NCI-H446 treated with DMSO at 0.1 percent for 48 hours (cell line): ENCODE data around the gene ZNF77.
"Not testable (repeated sequence)": the region's sequence is repeated elsewhere in the genome, so short reads cannot be mapped to it uniquely, and the experiment has no call there.

Experiments
- DNase-seq: peaks from one replicate; lab custom pipeline; 2025; lab: John Stamatoyannopoulos, UW

The ZNF77 gene

GRCh38 chr19:2970201-2970835 is 25.5 kb upstream of the ZNF77 start:
- peak; percentile 26 for DNase-seq

GRCh38 chr19:2969104-2969504 is 24.3 kb upstream of the ZNF77 start:
- peak; percentile 98 for DNase-seq

- DNase-seq, result no peak
Observed at GRCh38 chr19:2967972-2968371, 23.2 kb upstream of the ZNF77 start.

DNA sequence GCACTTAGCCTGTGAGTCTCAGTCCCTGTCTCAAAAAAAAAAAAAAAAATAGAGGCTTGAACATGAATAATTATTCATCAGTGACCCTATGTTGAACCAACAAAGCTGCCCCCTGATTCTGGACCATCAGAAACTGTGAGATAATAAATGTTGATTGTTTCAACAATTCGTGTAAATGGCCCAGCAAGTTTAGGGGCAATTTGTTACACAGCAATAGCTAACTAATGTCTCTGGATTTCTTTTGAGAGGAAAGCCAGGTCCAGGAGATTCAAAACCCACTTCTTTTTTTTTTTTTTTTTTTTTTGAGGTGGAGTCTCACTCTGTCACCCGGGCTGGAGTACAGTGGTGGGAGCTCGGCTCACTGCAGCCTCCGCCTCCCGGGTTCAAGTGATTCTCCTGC is 20.1 kb upstream of the ZNF77 start:
- no peak for DNase-seq

GRCh38 chr19:2963631-2964030 is 18.9 kb upstream of the ZNF77 start:
- not testable (repeated sequence) for DNase-seq

DNA sequence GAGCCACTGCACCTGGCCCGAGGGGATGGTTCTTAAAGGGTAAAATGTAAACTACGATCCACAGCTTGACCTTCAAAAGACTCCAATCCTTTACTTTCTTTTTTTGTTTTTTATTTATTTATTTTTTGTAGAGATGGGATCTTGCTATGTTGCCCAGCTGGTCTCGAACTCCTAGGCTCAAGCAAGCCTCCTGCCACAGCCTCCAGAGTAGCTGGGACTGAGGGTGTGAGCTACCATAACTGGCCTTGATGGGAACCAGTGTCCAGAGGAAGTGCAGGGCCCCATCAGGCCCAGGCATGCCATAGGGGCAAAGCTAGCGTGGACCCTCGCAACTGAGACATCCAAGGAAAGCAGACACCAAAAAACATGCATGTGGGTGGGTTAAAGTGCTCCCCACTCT is 18.4 kb upstream of the ZNF77 start:
- no peak for DNase-seq

DNA sequence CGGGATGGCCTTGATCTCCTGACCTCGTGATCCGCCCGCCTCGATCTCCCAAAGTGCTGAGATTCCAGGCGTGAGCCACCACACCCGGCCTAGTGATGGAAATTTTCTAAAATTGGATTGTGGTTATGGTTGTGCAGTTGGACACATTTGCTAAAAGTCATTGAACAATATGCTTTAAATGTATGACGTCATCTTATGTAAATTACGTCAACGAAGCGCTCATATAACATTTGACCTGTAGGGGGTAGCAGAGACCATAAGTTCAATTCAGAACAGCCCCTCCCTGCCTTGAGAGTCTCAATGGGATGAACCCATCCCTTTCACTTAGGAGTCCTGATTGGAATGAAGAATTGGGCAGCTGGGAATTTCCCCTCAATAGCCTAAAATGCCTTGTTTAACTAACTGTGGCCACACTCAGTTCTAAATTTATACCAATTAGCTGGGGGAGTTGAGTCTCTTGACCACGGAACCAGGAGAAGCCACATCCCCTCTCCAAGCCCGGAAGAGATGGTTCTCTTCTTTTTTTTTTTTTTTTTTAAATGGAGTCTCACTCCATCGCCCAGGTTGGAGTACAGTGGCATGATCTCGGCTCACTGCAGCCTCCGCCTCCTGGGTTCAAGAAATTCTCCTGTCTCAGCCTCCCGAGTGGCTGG is 17.4 kb upstream of the ZNF77 start:
- DNase-seq, result peak; percentile 50

DNA sequence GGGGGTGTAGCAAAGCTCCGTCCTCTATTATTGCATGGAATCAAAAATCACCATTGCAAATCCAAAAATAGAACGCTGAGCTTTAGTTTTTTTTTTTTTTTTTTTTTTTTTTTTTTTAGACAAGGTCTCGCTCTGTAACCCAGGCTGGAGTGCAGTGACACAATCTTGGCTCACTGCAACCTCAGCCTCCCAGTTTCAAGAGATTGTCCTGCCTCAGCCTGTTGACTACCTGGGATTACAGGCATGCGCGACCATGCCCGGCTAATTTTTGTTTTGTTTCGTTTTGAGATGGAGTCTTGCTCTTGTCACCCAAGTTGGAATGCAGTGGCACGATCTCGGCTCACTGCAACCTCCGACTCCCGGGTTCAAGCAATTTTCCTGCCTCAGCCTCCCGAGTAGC is 15.3 kb upstream of the ZNF77 start:
- DNase-seq, result no peak

DNA sequence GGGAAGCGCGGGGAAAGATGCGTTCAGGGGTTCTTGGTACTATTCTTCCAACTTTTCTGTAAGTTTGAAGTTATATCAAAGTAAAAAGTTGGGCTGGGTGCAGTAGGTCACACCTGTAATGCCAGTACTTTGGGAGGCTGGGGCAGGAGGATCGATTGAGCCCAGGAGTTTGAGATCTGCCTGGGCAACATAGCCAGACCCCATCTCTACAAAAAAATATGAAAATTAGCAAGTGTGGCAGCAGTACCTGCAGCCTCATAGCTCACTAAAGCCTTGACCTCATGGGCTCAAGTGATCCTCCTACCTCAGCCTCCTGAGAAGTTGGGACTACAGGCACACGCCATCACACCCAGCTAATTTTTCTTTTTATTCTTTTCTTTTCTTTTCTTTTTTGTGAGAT is 12.4 kb upstream of the ZNF77 start:
- DNase-seq, result no peak

DNA sequence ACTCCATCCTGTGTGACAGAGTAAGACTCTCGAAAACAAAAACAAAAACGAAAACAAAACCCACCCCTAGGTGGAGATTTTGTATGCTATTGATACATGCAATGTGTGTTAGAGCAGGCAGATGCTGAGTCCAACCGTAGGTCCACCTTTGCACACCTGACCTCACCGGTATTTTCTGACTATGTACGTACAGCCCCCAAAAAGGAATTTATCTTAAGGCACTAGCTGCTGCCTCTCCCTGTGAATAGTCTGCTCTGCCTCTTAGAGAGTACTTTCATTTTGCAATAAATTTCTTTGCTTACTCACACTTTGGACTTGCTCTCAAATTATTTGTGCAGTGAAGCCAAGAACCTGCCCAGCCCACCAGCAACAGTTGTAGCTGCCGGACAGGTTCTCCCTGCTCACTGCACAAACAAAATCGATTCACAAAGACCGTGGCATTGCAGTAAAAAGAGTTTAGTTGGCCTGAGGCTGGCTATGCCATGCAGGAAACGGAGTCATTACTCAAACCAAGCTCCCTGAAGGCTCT is 8.2 kb upstream of the ZNF77 start:
- no peak for DNase-seq

- peak; percentile 99 for DNase-seq
Observed at GRCh38 chr19:2950286-2951124, 5.7 kb upstream of the ZNF77 start.

- DNase-seq, result no peak
Observed at GRCh38 chr19:2949939-2950285, 5.1 kb upstream of the ZNF77 start.

GRCh38 chr19:2945575-2946184 is 909 bp upstream of the ZNF77 start:
- no peak for DNase-seq

- no peak for DNase-seq
Observed at GRCh38 chr19:2944403-2944774, 382 bp downstream of the ZNF77 start.

DNA sequence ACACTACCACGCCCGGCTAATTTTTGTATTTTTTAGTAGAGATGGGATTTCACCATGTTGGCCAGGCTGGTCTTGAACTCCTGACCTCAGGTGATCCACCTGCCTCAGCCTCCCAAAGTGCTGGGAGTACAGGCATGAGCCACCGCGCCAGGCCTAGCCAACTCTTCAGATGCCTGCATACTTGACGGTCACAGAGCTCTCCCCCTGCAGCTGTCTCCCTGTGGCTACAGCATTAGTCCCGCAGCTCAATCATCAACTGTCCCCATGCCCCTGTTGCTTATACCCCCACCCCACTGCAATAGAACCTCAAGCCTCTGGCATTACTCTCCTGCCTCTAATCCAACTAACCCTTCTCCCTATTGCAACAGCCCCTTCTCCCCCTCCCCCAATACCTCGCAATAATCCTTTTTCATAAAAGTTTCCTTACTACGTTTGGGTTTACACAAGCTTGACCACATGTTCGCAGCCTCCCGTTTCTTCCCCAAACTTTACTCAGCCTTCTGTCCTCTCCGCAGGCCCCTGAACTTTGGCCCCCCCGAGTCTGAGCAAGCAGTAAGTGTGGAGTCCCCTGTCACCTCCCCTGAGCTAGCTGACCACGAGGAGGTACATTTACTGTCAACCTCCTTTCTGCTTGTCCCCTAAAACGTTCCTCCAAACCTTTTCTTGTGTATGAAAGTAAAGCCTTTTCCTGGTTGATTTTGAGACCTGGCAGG is 1.7 kb downstream of the ZNF77 start:
- no peak for DNase-seq

GRCh38 chr19:2935863-2936262 is 8.9 kb downstream of the ZNF77 start:
- not testable (repeated sequence) for DNase-seq

GRCh38 chr19:2933490-2933910 is 11.3 kb downstream of the ZNF77 start:
- DNase-seq, result no peak

GRCh38 chr19:2927032-2927430 is 17.7 kb downstream of the ZNF77 start:
- DNase-seq, result no peak

GRCh38 chr19:2926341-2927031 is 18.3 kb downstream of the ZNF77 start:
- DNase-seq, result no peak

GRCh38 chr19:2923510-2923909 is 21.3 kb downstream of the ZNF77 start:
- DNase-seq, result peak; percentile 84

- no peak for DNase-seq
Observed at GRCh38 chr19:2922987-2923386, 21.8 kb downstream of the ZNF77 start.
